ES-I3 (cell line): ENCODE measurements around the gene FSIP1.

Experiments
- H3K36me3 ChIP-seq: 2 replicates; pipeline ENCODE4 v1.6.1; 2013; ENCODE audit warnings: mild to moderate bottlenecking, low read length, control low read depth, moderate library complexity; ENCODE audit not compliant: insufficient read depth
- H3K4me1 ChIP-seq: 2 replicates; pipeline ENCODE4 v1.6.1; 2013; ENCODE audit warnings: mild to moderate bottlenecking, control low read depth, low read length; ENCODE audit not compliant: insufficient read depth
- H3K9ac ChIP-seq: 2 replicates; pipeline ENCODE4 v1.6.1; 2013; ENCODE audit warnings: low read depth, mild to moderate bottlenecking, low read length, moderate library complexity
- H3K9me3 ChIP-seq: 2 replicates; pipeline ENCODE4 v1.6.1; 2013; ENCODE audit warnings: mild to moderate bottlenecking, low read length, moderate library complexity; ENCODE audit not compliant: control insufficient read depth, insufficient read depth

The FSIP1 gene

GRCh38 chr15:39555885-39556284 lies 226.8 kb downstream of the FSIP1 start:
- Histone ChIP-seq H3K36me3 (no peaks in the 10 kb centered on the region), H3K9ac (no peak overlapping the region), H3K4me1 (no peaks in the 10 kb centered on the region; the same call in 1 of the 2 replicates), H3K9me3 (no peaks in the 10 kb centered on the region)

DNA sequence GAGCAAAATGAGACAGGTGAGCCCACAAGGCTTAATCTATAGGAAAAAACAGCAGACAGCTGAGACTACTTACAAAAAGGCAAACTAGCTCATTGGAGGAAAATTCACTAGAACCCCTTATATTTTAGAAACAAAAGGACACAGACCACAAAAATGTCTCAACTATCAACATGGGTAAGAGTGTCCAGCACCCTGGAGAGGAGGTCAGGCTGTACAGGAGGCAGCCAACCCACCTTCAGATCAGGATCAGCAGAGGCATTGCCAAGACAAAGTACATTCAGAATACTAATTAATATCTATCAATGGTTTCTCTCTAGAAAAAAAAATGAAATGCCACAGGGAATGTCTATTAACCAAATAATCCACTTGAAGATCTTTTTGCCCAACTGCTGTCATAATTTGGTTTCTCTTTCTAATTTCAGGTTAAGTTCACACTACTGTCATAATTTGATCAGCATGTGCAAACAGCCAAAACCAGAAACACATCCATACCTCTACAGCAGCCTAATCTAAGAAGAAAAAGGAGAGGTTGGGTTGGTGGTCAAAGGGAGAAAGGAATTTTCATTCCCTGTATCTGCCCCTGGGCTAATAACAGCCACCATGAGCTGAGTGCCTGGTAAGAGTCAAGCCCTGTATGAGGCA lies 227.8 kb downstream of the FSIP1 start:
- H3K36me3 ChIP-seq: no peaks in the 10 kb centered on the region
- 0 out of 2 replicates have a peak, but pooled peaks cover 2% of the 10 kb centered on the region for H3K9me3 ChIP-seq
- no peaks in the 10 kb centered on the region; the same call in 1 of the 2 replicates for H3K4me1 ChIP-seq
- no peak overlapping the region for H3K9ac ChIP-seq

GRCh38 chr15:39553947-39554693 lies 228.5 kb downstream of the FSIP1 start:
- Histone ChIP-seq H3K9ac (no peak overlapping the region), H3K36me3 (no peaks in the 10 kb centered on the region), H3K9me3 (0 out of 2 replicates have a peak, but pooled peaks cover 2% of the 10 kb centered on the region), H3K4me1 (no peaks in the 10 kb centered on the region; the same call in 1 of the 2 replicates)

GRCh38 chr15:39552556-39552955 lies 230.1 kb downstream of the FSIP1 start:
- 0 out of 2 replicates have a peak, but pooled peaks cover 2% of the 10 kb centered on the region for H3K9me3 ChIP-seq
- H3K4me1 ChIP-seq: no peaks in the 10 kb centered on the region; the same call in 1 of the 2 replicates
- H3K9ac ChIP-seq: no peak overlapping the region
- H3K36me3 ChIP-seq: no peaks in the 10 kb centered on the region

DNA sequence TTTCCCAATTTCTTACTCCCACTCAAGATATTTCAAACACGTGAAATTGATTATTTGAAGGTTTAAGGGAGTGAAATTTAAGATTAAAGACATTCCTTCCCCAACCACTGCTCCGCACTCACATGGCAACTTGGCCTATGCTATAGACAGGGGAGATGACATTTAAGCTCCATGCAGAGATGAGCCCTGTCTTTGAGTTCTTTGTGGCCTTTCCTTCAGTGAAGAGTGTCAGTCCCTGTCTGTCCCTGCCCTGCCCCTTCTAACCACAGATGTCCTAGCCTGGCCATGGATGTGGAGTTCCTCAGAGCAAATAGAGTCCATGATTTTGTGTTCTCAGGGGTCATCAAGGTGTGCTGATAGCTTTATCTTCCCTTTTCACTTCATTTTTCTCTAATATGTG lies 231.2 kb downstream of the FSIP1 start:
- H3K9me3 ChIP-seq: 0 out of 2 replicates have a peak, but pooled peaks cover 2% of the 10 kb centered on the region
- no peaks in the 10 kb centered on the region for H3K36me3 ChIP-seq
- H3K4me1 ChIP-seq: no peaks in the 10 kb centered on the region; the same call in 1 of the 2 replicates
- no peak overlapping the region for H3K9ac ChIP-seq
